Activated CD8-positive, alpha-beta memory T cell treated with anti-CD3 and anti-CD28 coated beads for 4 hours (primary cell): ENCODE data around the gene APBB1.
"Not testable (repeated sequence)": the region's sequence is repeated elsewhere in the genome, so short reads cannot be mapped to it uniquely, and the experiment has no call there.

ENCODE experiments used
- DNase-seq, 2 donors: peaks; one replicate each; pipeline ENCODE4 v3.0.0-alpha.2; 2020; ENCODE audit warnings: low read depth in 2 of 2

Gene APBB1

DNA sequence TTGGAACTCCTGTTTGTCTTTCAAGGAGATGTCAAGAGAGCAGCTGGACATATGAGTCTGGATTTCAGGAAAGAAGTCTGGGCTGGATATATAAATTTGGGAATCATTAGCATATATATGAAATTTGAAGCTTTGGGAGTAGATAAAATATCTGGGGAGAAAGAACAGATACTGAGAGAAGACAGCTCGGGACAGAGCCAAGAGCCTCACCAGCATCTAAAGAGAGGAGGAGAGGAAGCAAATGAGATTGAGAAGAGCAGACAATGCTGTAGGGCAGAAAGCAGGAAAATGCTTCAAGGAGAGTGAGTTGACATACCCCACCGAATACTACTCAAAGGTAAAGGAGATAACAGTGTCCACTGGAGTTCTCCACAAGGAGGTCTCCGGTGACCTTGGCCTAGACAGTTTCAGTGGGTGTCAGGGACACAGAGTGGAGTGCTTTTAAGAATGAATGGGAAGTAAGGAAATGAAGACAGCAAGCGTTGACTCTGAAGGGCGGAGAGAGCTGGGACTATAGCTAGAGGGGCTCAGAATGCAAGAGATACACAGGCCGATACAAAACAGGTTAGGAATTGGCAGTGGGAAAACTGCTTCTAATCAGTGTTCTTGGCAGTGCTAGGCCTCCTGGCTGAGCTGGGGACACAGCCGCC is 862 bp downstream of the APBB1 start:
- no peak for DNase-seq

DNA sequence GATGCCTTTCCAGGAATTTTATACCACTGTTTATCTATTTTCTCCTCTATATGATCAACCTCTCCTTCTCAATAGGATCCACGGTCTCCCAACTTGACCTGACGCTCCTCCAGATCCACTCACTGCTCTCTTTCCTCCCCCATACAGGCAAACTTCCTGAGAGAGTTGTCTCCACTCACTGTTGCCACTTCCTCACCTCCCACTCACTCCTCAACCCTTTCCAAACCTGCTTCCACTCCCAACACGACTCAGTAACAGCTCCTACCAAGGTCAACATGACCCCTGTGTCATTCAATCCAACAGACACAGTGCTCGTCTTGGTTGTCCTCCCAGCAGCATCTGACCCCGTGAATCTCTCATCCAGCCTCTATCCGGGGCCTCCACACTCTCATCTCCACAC is 3.1 kb downstream of the APBB1 start:
- no peak for DNase-seq

DNA sequence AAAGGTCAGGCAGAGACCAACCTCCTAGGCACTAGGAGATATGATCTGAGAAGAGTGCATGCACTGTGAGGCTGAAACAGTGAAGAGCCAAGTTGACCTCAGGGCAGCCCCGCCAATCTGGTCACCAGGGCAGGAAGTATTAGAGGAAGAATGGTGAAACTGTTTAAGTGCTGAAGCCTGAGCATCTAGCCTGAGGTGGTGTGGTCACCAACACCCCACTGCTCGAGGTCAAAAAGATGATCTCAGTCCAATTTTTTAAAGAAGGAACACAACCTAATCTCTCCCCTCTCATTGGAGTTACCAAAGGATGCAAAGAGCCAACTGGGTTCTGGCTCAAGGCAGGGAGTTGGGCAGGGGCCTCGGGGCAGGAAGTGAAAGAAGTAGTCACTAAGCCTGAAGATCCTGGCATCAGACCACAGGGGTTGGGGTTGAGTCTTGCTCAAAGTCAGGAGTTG is 4.0 kb downstream of the APBB1 start:
- DNase-seq, result no peak

DNA sequence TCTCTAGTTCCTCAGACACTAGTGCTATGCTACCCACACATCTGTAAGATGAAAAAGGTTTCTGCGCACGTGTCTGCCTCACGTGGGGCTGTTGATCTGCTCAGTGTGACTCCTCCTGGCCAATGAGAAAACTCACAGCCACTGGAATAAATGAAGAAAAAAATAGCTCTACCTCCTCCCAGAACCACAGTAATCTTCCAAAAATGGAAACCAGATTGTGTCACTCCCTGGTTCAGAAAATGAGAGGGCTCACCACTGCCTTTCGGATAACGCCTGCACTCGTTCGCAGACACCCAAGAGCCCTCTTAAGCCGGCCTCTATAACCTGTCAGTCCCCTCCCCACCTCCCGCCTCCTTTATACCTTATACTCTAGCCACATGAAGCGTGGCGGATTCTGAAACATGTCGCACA is 5.1 kb downstream of the APBB1 start:
- peak in 1 of 2 donors; percentile 59 for DNase-seq

DNA sequence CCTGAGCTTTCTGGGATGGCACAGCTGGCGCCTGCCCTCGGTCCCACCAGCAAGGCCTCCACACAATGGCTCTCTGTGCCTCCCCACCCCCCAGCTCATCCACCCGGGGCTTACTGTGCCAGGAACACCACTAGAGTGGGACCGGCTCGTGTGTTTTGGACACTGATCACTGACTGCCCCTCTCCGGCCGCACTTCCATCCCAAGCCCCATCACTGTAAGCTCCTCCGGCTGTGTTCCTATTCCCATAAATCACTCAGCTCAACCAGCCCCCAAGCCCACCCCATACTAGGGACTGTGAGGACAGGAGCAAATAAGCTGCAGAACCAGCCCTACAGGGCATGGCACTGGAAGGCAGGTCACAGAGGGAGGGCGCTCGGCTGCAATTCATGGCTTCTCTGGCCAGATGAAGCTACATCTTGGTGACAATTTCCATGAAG is 7.3 kb downstream of the APBB1 start:
- DNase-seq, result no peak

DNA sequence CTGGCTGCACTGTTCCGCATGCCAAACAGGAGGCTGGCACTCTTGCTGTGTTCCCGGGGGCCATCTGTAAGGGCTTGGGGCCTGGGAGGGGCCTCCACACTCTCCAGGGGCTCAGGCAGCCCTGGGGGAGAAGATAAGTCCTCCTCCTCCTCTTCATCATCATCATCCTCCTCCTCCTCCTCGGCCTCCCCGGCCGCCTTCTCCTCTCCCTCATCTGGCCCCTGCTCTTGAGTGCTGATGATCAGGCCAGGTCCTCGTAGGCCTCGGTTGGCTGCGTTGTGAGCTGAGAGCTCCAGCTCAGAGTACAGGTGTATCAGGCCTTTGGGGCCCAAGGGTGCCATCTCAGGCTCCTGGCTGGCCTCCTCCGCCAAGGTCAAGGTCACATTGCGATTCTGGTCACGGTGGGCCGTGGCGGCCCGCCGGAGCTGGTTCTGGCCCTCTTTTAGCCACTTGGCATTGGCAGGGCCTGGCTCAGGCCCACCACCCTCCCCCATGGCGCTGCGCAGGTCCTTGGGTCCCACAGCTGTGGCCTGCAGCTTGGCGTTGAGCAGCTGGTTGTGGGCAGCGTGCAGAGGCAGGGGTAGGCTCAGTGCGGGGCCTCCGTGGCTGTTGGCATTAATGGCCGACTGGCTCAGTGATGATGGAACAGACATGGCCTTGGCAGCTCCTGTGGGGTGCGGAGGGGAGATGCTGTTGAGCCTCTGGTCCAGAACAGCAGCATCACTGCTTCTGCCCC is 8.0 kb downstream of the APBB1 start:
- DNase-seq, result no peak

DNA sequence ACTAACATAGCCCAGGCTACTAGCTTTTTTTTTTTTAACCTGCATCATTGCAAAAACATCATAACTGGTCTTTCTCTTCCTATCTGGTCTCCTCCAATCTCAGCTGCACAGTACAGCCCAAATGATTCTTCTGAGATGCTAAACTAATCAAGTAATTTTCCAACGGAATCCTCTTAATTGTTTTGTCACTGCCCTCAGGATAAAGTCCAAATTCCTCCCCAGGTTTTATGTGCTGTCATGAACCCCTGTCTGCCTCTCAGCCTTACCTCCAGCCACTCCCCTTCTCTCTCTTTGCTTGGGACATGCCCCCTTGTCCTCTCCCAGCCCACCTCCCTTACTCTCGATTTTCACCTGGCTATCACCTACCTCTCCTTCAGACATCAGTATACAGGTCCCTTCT is 12.5 kb downstream of the APBB1 start:
- no peak for DNase-seq

DNA sequence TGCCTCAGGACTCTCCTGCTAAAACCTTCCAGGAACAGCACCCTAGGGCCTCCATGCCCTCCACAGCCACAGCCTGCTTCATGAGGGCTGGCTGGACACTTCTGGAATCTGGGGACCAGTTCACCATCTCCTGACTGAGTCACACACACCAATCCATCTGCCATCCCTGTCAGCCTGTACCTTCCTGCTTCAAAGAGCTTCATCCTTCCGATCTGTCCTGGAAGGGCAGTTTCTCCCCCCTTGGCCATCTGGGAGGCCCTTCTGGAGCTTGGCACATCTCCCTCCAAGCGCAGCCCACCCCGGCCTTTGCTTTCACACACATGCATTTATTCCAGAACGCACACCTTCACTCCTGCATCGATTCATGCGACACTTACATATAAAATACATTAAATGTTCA is 13.0 kb downstream of the APBB1 start:
- DNase-seq, result no peak

DNA sequence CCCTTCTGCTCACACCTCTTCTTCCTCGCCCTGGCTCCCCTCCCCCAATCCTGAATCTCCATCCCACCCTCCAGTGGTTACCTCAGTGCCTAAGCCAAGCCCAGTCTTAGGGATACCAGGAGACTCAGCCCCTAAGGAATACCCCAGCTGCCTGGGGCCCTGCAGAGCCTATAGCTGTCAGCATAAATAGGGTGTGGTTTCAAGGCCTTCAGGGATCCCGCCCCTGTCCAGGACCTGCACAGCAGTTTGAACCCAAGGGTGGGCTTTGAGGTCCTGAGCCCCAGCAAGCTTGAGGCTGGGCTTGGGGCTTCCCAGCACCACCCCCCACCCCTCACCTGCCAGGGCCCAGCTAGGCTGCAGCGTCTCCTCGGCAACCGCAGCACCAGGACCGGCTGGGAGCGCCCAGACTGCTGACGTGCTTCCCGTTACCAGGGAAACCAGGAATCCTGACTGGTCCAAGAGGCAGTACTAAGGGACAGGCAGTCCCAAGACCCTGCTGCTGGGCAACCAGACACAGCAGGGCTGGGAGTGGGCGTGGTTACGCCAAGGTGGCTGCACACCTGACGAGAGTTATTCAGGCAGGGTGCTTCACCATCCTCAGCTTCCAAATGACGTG is 13.7 kb downstream of the APBB1 start:
- DNase-seq, result no peak

DNA sequence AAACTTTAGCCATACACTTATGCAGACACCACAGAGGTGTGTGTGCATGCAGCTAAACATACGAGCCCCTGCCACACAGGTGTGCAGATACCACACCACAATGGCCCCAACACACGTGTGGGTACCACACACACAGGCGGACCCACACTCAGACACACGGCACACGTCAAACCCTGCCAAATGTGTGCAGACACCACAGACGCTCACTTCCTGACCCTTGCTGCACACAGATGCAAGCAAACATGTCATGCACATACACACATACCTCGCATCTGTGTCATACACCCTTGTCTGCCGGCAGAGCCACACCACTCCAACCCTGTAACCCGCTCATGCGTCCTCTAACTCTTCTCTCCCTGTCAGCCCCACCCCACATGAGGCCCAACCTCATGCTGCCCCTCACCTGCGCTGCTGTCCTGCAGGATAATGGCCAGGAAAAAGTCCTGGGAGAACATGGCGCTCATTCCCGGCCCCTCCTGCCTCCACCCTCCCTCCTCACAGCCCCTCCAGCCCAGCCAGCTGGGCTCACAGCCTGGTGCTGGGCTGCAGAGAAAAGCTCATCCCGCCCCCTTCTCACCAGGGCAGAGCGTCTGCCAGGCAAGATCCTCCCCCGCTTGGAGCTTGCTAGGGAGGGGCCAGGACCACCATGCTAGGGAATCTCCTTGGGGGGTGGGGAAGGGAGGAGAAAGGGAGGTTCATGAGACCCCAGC is 14.4 kb downstream of the APBB1 start:
- DNase-seq, result no peak

DNA sequence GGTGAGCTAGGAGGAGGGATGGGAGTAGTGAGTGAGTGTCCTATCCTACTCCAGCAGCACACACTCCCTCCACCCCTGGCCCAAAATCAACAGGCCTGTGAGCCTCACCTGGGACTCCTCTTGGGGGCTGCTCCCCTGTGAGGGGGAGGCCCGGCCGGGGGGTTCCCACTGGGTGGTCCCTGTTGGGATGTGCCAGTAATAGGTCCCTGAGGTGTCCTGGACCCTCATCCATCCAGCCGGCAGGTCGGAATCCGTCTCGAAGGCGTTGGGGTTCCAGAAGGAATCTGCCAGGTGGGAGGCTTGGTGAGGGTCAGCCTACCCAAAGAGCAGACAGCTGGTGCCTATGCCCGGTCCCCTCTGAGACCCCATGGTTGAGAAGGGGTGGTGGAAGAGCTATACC is 15.4 kb downstream of the APBB1 start:
- DNase-seq, result no peak

DNA sequence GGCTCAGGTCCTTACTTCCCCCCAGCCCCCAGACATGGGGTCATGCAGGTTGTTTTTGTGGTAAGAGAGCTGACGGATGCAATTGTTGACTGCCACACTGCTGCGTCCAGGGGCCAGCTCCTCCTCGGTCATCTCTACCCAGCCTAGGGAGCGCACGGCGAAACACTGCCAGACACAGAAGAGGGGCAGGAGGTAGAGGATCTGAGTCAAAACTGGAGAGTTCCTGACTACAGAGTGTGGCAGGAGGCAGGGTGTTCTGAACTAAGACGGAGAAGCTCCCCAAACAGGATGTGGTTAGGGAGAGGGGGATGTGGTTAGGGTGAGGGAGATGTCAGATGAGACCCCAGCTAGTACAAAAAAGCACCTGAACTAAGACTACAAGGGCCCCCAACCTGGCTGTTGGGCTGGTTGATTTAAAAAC is 16.3 kb downstream of the APBB1 start:
- DNase-seq, result peak in 1 of 2 donors; percentile 54

DNA sequence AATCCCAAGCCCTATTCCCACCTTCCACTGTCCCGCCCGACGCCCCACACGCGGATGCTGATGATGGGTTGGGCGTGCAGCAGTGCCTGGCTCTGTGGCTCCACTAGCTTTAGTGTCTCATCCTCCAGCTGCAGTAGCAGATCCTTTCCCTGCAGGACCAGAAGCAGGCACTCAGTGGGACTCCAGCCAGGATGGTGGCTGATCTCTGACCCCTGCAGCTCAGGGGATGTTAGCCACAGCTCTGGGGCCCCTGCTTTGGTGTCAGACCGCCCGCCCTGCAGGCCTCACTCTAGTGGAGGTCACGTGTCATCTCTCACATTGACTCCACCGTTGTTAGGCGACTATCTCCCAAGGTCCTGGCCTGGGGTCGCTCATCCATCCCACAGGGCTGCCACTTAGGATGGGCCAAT is 16.8 kb downstream of the APBB1 start:
- no peak for DNase-seq

DNA sequence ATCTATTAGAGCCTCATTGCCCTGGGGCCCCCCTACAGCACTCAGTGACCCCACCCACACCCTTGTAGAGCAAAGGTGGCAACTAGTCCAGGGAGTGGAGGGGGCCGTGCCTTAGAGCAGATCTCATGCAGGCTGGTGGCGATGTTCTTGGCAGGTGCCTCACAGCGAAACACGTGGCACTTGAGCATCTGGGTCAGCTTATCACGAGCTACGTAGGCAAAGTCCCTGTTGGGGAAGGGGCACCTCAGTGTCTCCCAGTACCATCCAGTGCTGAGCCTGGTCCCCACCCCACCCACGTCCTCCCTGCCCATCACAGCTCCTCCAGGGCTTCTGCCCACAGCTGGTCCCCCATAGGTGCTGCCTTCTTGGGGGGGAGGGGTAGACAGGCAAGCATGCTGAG is 17.4 kb downstream of the APBB1 start:
- DNase-seq, result no peak

DNA sequence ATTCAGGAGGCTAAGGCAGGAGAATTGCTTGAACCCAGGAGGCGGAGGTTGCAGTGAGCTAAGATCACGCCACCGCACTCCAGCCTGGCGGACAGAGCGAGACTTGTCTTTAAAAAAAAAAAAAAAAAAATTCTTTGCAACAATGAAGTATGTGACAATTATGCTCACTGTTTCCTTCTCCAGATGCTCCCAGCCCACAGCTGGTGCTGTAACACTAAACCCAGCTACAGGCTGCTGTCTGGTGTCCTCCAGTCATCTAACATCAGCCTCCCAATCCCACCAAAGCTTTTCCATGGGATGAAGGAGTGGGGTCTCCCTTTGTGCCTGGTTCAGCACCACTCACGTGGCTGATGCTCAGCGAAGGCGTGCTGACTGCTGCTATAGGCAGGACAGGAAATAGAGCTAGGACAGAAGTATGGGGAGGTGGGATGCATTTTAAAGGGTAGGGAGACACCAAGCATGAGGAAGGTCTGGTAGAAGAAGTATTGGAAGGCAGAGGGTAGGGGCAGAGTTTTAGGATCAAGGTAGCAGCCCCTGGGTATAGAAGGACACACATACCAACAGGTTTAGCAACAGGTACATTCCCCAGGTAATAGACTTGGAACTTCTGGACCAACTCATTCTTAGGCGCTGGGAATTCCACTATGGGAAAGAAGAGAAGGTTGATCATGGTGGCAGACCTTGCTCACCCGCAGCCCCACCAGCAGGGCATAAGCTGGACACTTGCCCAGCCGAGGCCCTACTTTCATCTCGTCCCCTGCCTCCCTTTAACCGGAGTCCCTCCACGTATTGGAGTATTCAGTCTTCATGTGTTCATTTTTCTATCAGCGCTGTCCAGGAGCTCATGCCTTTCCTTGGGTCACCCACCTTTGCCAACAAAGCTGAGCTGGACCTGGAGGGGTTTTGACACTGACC is 18.2 kb downstream of the APBB1 start:
- no peak for DNase-seq

DNA sequence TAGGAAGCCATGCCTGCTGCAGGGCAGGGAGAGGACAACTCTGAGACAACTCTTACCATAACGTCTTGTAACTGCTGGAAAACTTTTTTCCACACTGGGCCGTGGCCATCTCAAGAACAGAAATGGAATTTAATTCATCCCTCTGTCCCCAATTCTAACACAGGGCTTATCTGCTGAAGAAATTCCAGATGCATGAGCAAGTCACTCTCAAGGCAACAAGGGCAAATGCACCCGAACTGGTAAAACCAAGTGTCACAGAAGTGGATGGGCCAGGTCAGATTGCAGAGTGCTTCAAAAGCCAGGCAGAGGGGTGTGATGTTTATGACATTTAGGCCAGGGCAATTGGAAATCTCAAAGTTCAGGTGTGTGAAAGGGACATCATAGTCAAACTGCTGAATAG is 21.3 kb downstream of the APBB1 start:
- DNase-seq, result no peak

DNA sequence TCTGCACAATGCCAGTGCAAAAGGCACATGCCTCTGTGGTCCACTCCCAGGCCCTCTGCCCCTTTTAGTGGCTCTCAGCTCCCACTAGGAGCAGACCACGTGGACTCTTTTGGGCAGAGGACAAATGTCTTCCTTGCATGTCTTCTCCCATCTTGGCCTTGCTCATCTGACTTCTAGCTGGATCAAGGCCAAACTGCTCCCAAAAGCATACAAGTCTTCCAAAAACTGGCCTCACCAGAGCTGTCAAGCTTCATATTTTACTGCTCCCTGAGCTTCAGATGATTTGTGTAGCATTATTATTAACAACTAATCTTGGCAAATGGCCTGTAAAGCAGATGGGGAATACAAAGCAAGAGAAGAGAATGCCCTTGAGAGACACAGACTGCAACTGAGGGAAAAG is 21.7 kb downstream of the APBB1 start:
- DNase-seq, result no peak

DNA sequence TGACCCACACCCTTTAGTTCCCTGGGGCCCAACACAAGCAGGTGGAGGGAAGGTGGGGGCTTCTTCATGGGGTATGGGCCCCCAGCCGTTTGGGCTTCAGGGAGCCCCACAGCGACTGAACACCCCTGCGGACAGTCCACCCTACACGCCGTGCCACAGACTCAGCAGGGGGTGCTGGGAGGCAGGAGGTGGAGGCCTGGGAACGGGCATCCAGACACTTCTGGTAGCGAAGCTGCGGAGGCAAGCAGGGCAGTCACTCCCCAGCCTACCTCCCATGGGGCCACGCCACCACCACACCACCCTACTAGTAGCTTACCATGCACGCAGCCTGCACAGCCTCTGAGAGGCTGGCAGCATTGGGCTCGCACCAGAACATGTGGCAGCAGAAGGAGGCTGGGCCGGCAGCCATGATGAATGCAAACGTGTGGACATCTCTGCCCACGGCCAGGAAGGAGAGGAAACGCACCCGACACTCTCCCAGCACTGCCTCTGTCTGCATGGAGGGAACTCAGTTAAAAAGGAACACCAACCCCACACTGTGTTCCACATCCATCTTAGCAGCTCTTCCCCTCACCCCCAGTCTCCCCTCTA is 23.3 kb downstream of the APBB1 start:
- no peak for DNase-seq

DNA sequence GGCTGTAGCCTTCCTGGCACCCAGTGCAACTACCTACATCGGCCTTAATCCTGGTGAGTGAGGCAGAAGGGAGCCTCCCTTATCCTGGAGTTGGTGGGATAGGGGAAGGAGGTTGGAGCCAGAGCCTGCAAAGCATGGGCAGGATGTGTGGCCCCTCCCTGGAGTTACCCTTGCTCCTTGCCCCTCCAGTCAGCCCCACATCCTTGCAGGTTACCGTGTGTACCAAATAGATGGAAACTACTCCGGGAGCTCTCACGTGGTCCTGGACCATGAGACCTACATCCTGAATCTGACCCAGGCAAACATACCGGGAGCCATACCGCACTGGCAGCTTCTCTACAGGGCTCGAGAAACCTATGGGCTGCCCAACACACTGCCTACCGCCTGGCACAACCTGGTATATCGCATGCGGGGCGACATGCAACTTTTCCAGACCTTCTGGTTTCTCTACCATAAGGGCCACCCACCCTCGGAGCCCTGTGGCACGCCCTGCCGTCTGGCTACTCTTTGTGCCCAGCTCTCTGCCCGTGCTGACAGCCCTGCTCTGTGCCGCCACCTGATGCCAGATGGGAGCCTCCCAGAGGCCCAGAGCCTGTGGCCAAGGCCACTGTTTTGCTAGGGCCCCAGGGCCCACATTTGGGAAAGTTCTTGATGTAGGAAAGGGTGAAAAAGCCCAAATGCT is 24.8 kb downstream of the APBB1 start:
- DNase-seq, result no peak

DNA sequence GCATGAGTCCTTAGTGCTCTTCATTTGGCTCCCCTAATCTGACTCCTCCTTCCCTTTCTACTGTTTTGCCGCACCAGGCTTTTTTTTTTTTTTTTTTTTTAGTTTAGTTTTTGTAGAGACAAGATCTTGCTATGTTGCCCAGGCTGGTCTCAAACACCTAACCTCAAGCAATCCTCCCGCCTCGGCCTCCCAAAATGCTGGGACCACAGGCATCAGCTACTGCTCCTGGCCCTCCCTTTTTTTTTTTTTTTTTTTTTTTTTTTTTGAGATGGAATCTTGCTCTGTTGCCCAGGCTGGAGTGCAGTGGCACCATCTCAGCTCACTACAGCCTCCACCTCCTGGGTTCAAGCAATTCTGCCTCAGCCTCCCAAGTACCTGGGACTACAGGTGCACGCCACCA is 26.6 kb downstream of the APBB1 start:
- not testable (repeated sequence) for DNase-seq
